NB4 (cell line): Measurements from ENCODE around the gene CASQ2.

ENCODE experiments used
- CTCF ChIP-seq: IDR thresholded peaks from one replicate; pipeline ENCODE4 v1.5.1; 2012; ENCODE audit warnings: low read depth, low read length
- MAX ChIP-seq: IDR thresholded peaks from 2 replicates; pipeline ENCODE4 v1.6.1; 2011; ENCODE audit warnings: low read depth, low read length
- MYC ChIP-seq: IDR thresholded peaks from 2 replicates; pipeline ENCODE4 v1.6.1; 2011; ENCODE audit warnings: low read depth, low read length
- POLR2A ChIP-seq: IDR thresholded peaks from 2 replicates; pipeline ENCODE4 v1.6.1; 2011; ENCODE audit warnings: mild to moderate bottlenecking; ENCODE audit not compliant: insufficient read length; ENCODE audit errors: extremely low read depth

- TF ChIP-seq CTCF (no peak), MYC (no peak), POLR2A (no peak), MAX (no peak)
These were observed 53.9 kb downstream of the CASQ2 start for GRCh38 chr1:115714572-115715141.
